WTC11 (cell line): ENCODE measurements around the gene GSG1L. TPM values are rescaled to one million over a fixed set of nuclear protein-coding genes. Genes with fewer than 3 reads are reported as not detected.
A peak's percentile ranks its signal among the peaks of the same experiment; 100 is the strongest.

Source experiments
- ATAC-seq: fragments of 200-7000 bp; cut with Tn5 transposase; 2 replicates; pipeline ENCODE4 v1.10.0; 2021; ENCODE audit warnings: mild to moderate bottlenecking, moderate library complexity
- CTCF ChIA-PET: fragments of 300-600 bp; sonication (Branson Sonifier 250); formaldehyde crosslinking; loops from one replicate; lab custom pipeline; 2021; ENCODE audit warnings: antibody characterized with exemption; lab: Charles Lee
- POLR2A ChIA-PET: fragments of 350-600 bp; sonication (Branson Sonifier 250); formaldehyde crosslinking; loops from one replicate; lab custom pipeline; 2021; ENCODE audit warnings: antibody characterized with exemption; lab: Charles Lee
- DNase-seq: peaks from one replicate; pipeline ENCODE4 v3.0.0; 2021; ENCODE audit warnings: low spot score
- H3K27ac Mint-ChIP-seq: 2 replicates; pipeline ENCODE4 v1.8.0; 2021; ENCODE audit warnings: mixed read lengths
- H3K27me3 Mint-ChIP-seq: 2 replicates; pipeline ENCODE4 v1.8.0; 2021; ENCODE audit warnings: low read depth, mild to moderate bottlenecking, moderate library complexity, mixed read lengths
- H3K36me3 Mint-ChIP-seq: 2 replicates; pipeline ENCODE4 v1.8.0; 2021; ENCODE audit warnings: mixed read lengths
- H3K4me1 Mint-ChIP-seq: 2 replicates; pipeline ENCODE4 v1.8.0; 2022; ENCODE audit warnings: mixed read lengths
- H3K4me3 Mint-ChIP-seq: 2 replicates; pipeline ENCODE4 v1.8.0; 2021; ENCODE audit warnings: mild to moderate bottlenecking, moderate library complexity, mixed read lengths
- H3K9me3 Mint-ChIP-seq: 2 replicates; pipeline ENCODE4 v1.8.0; 2021; ENCODE audit warnings: mixed read lengths
- CREB1 ChIP-seq: sonication (generic); formaldehyde crosslinking; IDR thresholded peaks from 2 replicates; pipeline ENCODE4 v1.8.0; 2023; ENCODE audit warnings: mild to moderate bottlenecking, missing genetic modification reagents
- FOXJ3 ChIP-seq: sonication (generic); formaldehyde crosslinking; IDR thresholded peaks from 2 replicates; pipeline ENCODE4 v1.9.0; 2021; ENCODE audit warnings: missing genetic modification reagents, mild to moderate bottlenecking, borderline replicate concordance
- FOXP1 ChIP-seq: sonication (generic); formaldehyde crosslinking; IDR thresholded peaks from 2 replicates; pipeline ENCODE4 v1.8.0; 2022; ENCODE audit warnings: missing genetic modification reagents, mild to moderate bottlenecking, moderate library complexity, borderline replicate concordance
- GABPB1 ChIP-seq: sonication (generic); formaldehyde crosslinking; IDR thresholded peaks from 2 replicates; pipeline ENCODE4 v1.8.1; 2023; ENCODE audit warnings: mild to moderate bottlenecking, missing genetic modification reagents
- GRHL2 ChIP-seq: fragments of 250-450 bp; sonication (Bioruptor Pico); IDR thresholded peaks from 2 replicates; pipeline ENCODE4 v1.8.0; 2022; ENCODE audit warnings: mild to moderate bottlenecking, moderate library complexity; ENCODE audit not compliant: insufficient replicate concordance, severe bottlenecking
- IRF2 ChIP-seq: sonication (generic); formaldehyde crosslinking; IDR thresholded peaks from 2 replicates; pipeline ENCODE4 v1.8.0; 2022; ENCODE audit warnings: low read depth, missing genetic modification reagents, borderline replicate concordance
- NFYB ChIP-seq: sonication (generic); formaldehyde crosslinking; conservative IDR thresholded peaks from 2 replicates; pipeline ENCODE4 v1.8.0; 2022; ENCODE audit warnings: low read depth, missing genetic modification reagents
- NR1H2 ChIP-seq: sonication (generic); formaldehyde crosslinking; IDR thresholded peaks from 2 replicates; pipeline ENCODE4 v1.9.0; 2021; ENCODE audit warnings: mild to moderate bottlenecking, moderate library complexity, missing genetic modification reagents
- NR3C1 ChIP-seq: sonication (generic); formaldehyde crosslinking; conservative IDR thresholded peaks from 2 replicates; pipeline ENCODE4 v1.8.1; 2023; ENCODE audit warnings: low read depth, mild to moderate bottlenecking, missing genetic modification reagents
- SOX15 ChIP-seq: fragments of 250-450 bp; sonication (Bioruptor Pico); IDR thresholded peaks from 2 replicates; pipeline ENCODE4 v1.9.0; 2021; ENCODE audit warnings: mild to moderate bottlenecking
- SP1 ChIP-seq: sonication (generic); formaldehyde crosslinking; conservative IDR thresholded peaks from 2 replicates; pipeline ENCODE4 v1.8.1; 2022; ENCODE audit warnings: missing genetic modification reagents
- TCF7 ChIP-seq: sonication (generic); formaldehyde crosslinking; IDR thresholded peaks from 2 replicates; pipeline ENCODE4 v1.8.0; 2022; ENCODE audit warnings: mild to moderate bottlenecking, low read depth, missing genetic modification reagents, moderate library complexity
- ZBTB21 ChIP-seq: sonication (generic); formaldehyde crosslinking; IDR thresholded peaks from 2 replicates; pipeline ENCODE4 v1.8.1; 2023; ENCODE audit warnings: mild to moderate bottlenecking, missing genetic modification reagents, borderline replicate concordance
- ZNF138 ChIP-seq: sonication (generic); formaldehyde crosslinking; conservative IDR thresholded peaks from 2 replicates; pipeline ENCODE4 v1.8.1; 2022; ENCODE audit warnings: mild to moderate bottlenecking, moderate library complexity, missing genetic modification reagents
- ZNF232 ChIP-seq: sonication (generic); formaldehyde crosslinking; IDR thresholded peaks from 2 replicates; pipeline ENCODE4 v1.8.0; 2022; ENCODE audit warnings: mild to moderate bottlenecking, missing genetic modification reagents
- ZNF263 ChIP-seq: sonication (generic); formaldehyde crosslinking; IDR thresholded peaks from 2 replicates; pipeline ENCODE4 v1.8.1; 2022; ENCODE audit warnings: low read depth, mild to moderate bottlenecking, moderate library complexity, missing genetic modification reagents
- ZNF396 ChIP-seq: fragments of 250-450 bp; sonication (Bioruptor Pico); IDR thresholded peaks from 2 replicates; pipeline ENCODE4 v1.8.0; 2021; ENCODE audit warnings: mild to moderate bottlenecking, moderate library complexity, borderline replicate concordance
- ZNF416 ChIP-seq: fragments of 250-450 bp; sonication (Bioruptor Pico); IDR thresholded peaks from 2 replicates; pipeline ENCODE4 v1.9.0; 2021; ENCODE audit warnings: mild to moderate bottlenecking, inconsistent platforms
- ZNF423 ChIP-seq: fragments of 250-450 bp; sonication (Bioruptor Pico); IDR thresholded peaks from 2 replicates; pipeline ENCODE4 v2.1.2; 2022; ENCODE audit warnings: mild to moderate bottlenecking, moderate library complexity
- ZNF671 ChIP-seq: fragments of 250-450 bp; sonication (Bioruptor Pico); IDR thresholded peaks from 2 replicates; pipeline ENCODE4 v1.8.0; 2021; ENCODE audit warnings: mild to moderate bottlenecking
- total RNA-seq: library from RNA; stranded (reverse); gene quantifications from 3 replicates; pipeline ENCODE4 v1.2.3, GENCODE V29; 2021
- TF ChIP-seq, protein P1 (sequence below): sonication (generic); formaldehyde crosslinking; IDR thresholded peaks from 2 replicates; pipeline ENCODE4 v1.8.1; 2023; ENCODE audit warnings: mild to moderate bottlenecking, moderate library complexity, missing genetic modification reagents
- TF ChIP-seq, protein P2 (sequence below): sonication (generic); formaldehyde crosslinking; IDR thresholded peaks from 2 replicates; pipeline ENCODE4 v1.8.1; 2023; ENCODE audit warnings: mild to moderate bottlenecking, missing genetic modification reagents, moderate library complexity
- TF ChIP-seq, protein P3 (sequence below): fragments of 200-600 bp; IDR thresholded peaks from 2 replicates; pipeline ENCODE4 v1.8.0; 2022; ENCODE audit warnings: antibody characterized with exemption
- TF ChIP-seq, protein P4 (sequence below): sonication (generic); formaldehyde crosslinking; conservative IDR thresholded peaks from 2 replicates; pipeline ENCODE4 v1.8.1; 2022; ENCODE audit warnings: mild to moderate bottlenecking, missing genetic modification reagents
- TF ChIP-seq, protein P5 (sequence below): sonication (generic); formaldehyde crosslinking; IDR thresholded peaks from 2 replicates; pipeline ENCODE4 v1.8.1; 2023; ENCODE audit warnings: mild to moderate bottlenecking, missing genetic modification reagents, moderate library complexity
- TF ChIP-seq, protein P6 (sequence below): sonication (generic); formaldehyde crosslinking; IDR thresholded peaks from 2 replicates; pipeline ENCODE4 v1.8.1; 2022; ENCODE audit warnings: mild to moderate bottlenecking, missing genetic modification reagents, moderate library complexity, borderline replicate concordance
- TF ChIP-seq, protein P7 (sequence below): fragments of 250-450 bp; sonication (Bioruptor Pico); IDR thresholded peaks from 2 replicates; pipeline ENCODE4 v1.9.0; 2021; ENCODE audit warnings: mild to moderate bottlenecking, borderline replicate concordance

The GSG1L gene
- total RNA-seq, 1 experiment from 2014 or later = 0.28 TPM

DNA sequence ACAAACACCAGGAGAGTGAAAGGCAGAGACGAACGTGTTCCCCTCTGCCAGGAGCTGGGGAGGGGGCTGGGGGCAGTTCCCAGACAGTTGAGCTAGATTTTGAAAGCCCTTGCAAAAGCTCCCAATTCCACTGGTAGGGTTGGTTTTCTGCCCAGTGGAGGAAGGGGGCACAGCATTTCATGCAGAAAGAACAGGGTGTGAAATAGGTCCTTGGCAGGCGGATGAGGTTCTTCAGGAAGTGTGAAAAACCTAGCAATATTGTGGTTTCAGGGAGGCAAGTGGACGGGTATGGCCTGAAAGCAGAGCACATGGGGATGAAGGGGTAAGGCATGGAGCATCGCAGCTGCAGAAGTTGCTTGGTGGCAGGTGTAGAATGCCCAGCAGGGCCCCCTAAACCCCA, 265.3 kb downstream of the GSG1L start (continued):
- TF ChIP-seq, protein P1, sequence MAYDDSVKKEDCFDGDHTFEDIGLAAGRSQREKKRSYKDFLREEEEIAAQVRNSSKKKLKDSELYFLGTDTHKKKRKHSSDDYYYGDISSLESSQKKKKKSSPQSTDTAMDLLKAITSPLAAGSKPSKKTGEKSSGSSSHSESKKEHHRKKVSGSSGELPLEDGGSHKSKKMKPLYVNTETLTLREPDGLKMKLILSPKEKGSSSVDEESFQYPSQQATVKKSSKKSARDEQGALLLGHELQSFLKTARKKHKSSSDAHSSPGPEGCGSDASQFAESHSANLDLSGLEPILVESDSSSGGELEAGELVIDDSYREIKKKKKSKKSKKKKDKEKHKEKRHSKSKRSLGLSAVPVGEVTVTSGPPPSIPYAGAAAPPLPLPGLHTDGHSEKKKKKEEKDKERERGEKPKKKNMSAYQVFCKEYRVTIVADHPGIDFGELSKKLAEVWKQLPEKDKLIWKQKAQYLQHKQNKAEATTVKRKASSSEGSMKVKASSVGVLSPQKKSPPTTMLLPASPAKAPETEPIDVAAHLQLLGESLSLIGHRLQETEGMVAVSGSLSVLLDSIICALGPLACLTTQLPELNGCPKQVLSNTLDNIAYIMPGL (CRISPR knock-in tag) = no peak
- TF ChIP-seq GABPB1 (CRISPR knock-in tag) (no peak), GRHL2 (no peak), CREB1 (CRISPR knock-in tag) (no peak)
- TF ChIP-seq, protein P2, sequence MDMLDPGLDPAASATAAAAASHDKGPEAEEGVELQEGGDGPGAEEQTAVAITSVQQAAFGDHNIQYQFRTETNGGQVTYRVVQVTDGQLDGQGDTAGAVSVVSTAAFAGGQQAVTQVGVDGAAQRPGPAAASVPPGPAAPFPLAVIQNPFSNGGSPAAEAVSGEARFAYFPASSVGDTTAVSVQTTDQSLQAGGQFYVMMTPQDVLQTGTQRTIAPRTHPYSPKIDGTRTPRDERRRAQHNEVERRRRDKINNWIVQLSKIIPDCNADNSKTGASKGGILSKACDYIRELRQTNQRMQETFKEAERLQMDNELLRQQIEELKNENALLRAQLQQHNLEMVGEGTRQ (CRISPR knock-in tag) = no peak
- TF ChIP-seq, protein P3, sequence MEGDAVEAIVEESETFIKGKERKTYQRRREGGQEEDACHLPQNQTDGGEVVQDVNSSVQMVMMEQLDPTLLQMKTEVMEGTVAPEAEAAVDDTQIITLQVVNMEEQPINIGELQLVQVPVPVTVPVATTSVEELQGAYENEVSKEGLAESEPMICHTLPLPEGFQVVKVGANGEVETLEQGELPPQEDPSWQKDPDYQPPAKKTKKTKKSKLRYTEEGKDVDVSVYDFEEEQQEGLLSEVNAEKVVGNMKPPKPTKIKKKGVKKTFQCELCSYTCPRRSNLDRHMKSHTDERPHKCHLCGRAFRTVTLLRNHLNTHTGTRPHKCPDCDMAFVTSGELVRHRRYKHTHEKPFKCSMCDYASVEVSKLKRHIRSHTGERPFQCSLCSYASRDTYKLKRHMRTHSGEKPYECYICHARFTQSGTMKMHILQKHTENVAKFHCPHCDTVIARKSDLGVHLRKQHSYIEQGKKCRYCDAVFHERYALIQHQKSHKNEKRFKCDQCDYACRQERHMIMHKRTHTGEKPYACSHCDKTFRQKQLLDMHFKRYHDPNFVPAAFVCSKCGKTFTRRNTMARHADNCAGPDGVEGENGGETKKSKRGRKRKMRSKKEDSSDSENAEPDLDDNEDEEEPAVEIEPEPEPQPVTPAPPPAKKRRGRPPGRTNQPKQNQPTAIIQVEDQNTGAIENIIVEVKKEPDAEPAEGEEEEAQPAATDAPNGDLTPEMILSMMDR = no peak

DNA sequence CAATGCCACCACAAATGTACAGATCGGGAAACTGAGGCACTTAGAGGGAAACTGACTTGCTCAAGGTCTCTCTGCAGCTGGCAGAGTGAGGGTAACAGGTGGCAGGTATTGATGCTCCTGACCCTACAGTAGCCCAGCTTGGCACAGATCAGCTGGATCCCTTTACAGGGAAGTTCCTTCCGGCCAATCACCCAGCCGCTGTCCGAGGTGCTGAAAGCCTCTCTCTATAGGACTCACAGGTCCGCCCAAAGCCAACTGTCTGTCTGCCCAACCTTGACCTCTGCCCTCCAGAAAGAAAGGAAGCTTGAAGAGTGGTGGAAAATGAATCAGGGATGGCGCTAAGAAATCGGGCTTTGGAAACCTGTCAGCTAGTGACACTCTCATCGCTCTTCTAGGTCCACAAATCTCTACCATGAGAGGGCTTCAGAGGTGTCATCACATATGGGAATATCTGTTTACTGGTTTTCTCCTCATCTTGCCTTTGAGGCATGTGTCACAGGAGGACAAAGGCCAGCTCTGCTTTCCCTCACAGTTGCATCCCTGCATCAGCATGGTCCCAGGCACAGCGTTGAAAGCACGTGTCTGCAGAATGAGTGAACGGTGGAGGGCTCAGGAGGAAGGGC, 267.4 kb downstream of the GSG1L start:
- no peak overlapping the region for H3K4me3 Mint-ChIP-seq
- no peaks in the 10 kb centered on the region for H3K36me3 Mint-ChIP-seq
- POLR2A ChIA-PET = no interaction called here
- H3K27ac Mint-ChIP-seq = no peak overlapping the region
- DNase-seq (peak; percentile 85), ATAC-seq (peak; percentile 73)
- H3K27me3 Mint-ChIP-seq = no peaks in the 10 kb centered on the region
- H3K4me1 Mint-ChIP-seq = no peaks in the 10 kb centered on the region
- no peaks in the 10 kb centered on the region for H3K9me3 Mint-ChIP-seq
- CTCF ChIA-PET = no interaction called here
- no peak for TF ChIP-seq SP1 (CRISPR knock-in tag)
- TF ChIP-seq SOX15 (CRISPR knock-in tag) = no peak
- TF ChIP-seq, protein P4, sequence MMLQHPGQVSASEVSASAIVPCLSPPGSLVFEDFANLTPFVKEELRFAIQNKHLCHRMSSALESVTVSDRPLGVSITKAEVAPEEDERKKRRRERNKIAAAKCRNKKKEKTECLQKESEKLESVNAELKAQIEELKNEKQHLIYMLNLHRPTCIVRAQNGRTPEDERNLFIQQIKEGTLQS = no peak
- no peak for TF ChIP-seq TCF7 (CRISPR knock-in tag)
- no peak for TF ChIP-seq ZNF423 (CRISPR knock-in tag)
- TF ChIP-seq ZNF138 (CRISPR knock-in tag) = no peak
- no peak for TF ChIP-seq ZNF416 (CRISPR knock-in tag)
- peak; percentile 84; the same call in 1 of the 2 replicates for TF ChIP-seq ZNF232 (CRISPR knock-in tag)
- TF ChIP-seq GRHL2 = no peak
- TF ChIP-seq, protein P5, sequence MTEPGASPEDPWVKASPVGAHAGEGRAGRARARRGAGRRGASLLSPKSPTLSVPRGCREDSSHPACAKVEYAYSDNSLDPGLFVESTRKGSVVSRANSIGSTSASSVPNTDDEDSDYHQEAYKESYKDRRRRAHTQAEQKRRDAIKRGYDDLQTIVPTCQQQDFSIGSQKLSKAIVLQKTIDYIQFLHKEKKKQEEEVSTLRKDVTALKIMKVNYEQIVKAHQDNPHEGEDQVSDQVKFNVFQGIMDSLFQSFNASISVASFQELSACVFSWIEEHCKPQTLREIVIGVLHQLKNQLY = no peak
- no peak for TF ChIP-seq ZNF396
- TF ChIP-seq IRF2 (CRISPR knock-in tag) = no peak
- TF ChIP-seq ZBTB21 = no peak
- TF ChIP-seq, protein P6, sequence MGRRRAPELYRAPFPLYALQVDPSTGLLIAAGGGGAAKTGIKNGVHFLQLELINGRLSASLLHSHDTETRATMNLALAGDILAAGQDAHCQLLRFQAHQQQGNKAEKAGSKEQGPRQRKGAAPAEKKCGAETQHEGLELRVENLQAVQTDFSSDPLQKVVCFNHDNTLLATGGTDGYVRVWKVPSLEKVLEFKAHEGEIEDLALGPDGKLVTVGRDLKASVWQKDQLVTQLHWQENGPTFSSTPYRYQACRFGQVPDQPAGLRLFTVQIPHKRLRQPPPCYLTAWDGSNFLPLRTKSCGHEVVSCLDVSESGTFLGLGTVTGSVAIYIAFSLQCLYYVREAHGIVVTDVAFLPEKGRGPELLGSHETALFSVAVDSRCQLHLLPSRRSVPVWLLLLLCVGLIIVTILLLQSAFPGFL = no peak
- TF ChIP-seq, protein P7, sequence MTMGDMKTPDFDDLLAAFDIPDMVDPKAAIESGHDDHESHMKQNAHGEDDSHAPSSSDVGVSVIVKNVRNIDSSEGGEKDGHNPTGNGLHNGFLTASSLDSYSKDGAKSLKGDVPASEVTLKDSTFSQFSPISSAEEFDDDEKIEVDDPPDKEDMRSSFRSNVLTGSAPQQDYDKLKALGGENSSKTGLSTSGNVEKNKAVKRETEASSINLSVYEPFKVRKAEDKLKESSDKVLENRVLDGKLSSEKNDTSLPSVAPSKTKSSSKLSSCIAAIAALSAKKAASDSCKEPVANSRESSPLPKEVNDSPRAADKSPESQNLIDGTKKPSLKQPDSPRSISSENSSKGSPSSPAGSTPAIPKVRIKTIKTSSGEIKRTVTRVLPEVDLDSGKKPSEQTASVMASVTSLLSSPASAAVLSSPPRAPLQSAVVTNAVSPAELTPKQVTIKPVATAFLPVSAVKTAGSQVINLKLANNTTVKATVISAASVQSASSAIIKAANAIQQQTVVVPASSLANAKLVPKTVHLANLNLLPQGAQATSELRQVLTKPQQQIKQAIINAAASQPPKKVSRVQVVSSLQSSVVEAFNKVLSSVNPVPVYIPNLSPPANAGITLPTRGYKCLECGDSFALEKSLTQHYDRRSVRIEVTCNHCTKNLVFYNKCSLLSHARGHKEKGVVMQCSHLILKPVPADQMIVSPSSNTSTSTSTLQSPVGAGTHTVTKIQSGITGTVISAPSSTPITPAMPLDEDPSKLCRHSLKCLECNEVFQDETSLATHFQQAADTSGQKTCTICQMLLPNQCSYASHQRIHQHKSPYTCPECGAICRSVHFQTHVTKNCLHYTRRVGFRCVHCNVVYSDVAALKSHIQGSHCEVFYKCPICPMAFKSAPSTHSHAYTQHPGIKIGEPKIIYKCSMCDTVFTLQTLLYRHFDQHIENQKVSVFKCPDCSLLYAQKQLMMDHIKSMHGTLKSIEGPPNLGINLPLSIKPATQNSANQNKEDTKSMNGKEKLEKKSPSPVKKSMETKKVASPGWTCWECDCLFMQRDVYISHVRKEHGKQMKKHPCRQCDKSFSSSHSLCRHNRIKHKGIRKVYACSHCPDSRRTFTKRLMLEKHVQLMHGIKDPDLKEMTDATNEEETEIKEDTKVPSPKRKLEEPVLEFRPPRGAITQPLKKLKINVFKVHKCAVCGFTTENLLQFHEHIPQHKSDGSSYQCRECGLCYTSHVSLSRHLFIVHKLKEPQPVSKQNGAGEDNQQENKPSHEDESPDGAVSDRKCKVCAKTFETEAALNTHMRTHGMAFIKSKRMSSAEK (CRISPR knock-in tag) = no peak
- TF ChIP-seq ZNF671 (CRISPR knock-in tag) = no peak
- TF ChIP-seq FOXP1 = 0 out of 2 replicates have a peak, but pooled peaks have one; percentile 38
- no peak for TF ChIP-seq NR3C1 (CRISPR knock-in tag)
- TF ChIP-seq FOXJ3 (CRISPR knock-in tag) = no peak
- TF ChIP-seq NR1H2 = no peak
- TF ChIP-seq NFYB (CRISPR knock-in tag) = no peak
- no peak for TF ChIP-seq ZNF263
